HCT116 (cell line): ENCODE results near the gene PPFIA2. TPM values are rescaled to one million over a fixed set of nuclear protein-coding genes. Genes with fewer than 3 reads are reported as not detected.

Experiments used
- ATAC-seq: fragments of 200-7000 bp; cut with Tn5 transposase; 2 replicates; pipeline ENCODE4 v1.9.1; 2020; ENCODE audit warnings: mild to moderate bottlenecking, moderate library complexity
- BruUV-seq: library from RNA; stranded (reverse); fragments of 400-500 nt; replicated peaks from 2 replicates; lab custom pipeline; 2021; lab: Mats Ljungman, UMichigan
- CTCF ChIA-PET: fragments of 300-600 bp; sonication (Branson Sonifier 250); formaldehyde crosslinking; loops from one replicate; lab custom pipeline; 2021; ENCODE audit warnings: antibody characterized with exemption; lab: Charles Lee
- POLR2A ChIA-PET: fragments of 300-600, 350-600 bp; sonication (Branson Sonifier 250); formaldehyde crosslinking; loops from one replicate; lab custom pipeline; 2021; ENCODE audit warnings: antibody characterized with exemption; lab: Charles Lee
- RAD21 ChIA-PET, 2 experiments: fragments of 300-600 bp; sonication (Branson Sonifier 250); formaldehyde crosslinking; loops; one replicate each; lab custom pipeline; 2023; ENCODE audit warnings: low total read pairs in 2 of 2; ENCODE audit not compliant: uncharacterized antibody in 2 of 2, unreplicated experiment in 2 of 2, low non-redundant PET in 1 of 2; lab: Charles Lee
- DNase-seq: peaks from one replicate; pipeline ENCODE4 v3.0.0-alpha.2; 2010; ENCODE audit warnings: low read depth, low spot score
- H2AFZ ChIP-seq: fragments of 200-600 bp; shearing (Covaris generic), sonication (generic); 2 replicates; pipeline ENCODE4 v1.6.1; 2017; ENCODE audit warnings: low read depth, mixed run types, mixed read lengths, antibody characterized with exemption, low read length; ENCODE audit not compliant: poor library complexity, severe bottlenecking
- H3K27ac ChIP-seq: 2 replicates; pipeline ENCODE4 v1.5.1; 2012; ENCODE audit warnings: low read depth, low read length
- H3K27me3 ChIP-seq: fragments of 200-600 bp; sonication (generic); 2 replicates; pipeline ENCODE4 v1.6.1; 2016; ENCODE audit warnings: mixed run types, low read length, mixed read lengths; ENCODE audit not compliant: insufficient read depth
- H3K36me3 ChIP-seq, 2 experiments: fragments of 200-500 bp in 1 of 2; fragments of 200-600 bp in 1 of 2; sonication (Bioruptor generic) in 1 of 2; sonication (generic) in 1 of 2; 2 replicates each; pipeline versions ENCODE4 v1.5.1 to v1.6.1; 2014 to 2016; ENCODE audit warnings: low read length in 2 of 2, inconsistent platforms in 1 of 2, mixed read lengths in 1 of 2, mixed run types in 1 of 2; ENCODE audit not compliant: insufficient read depth in 2 of 2, control insufficient read depth in 1 of 2
- H3K4me1 ChIP-seq, 2 experiments: fragments of 200-600 bp in 1 of 2; sonication (generic) in 1 of 2; 2 replicates each; pipeline versions ENCODE4 v1.5.1 to v1.6.1; 2012 to 2017; ENCODE audit warnings: low read length in 2 of 2, inconsistent platforms in 1 of 2, mild to moderate bottlenecking in 1 of 2, mixed read lengths in 1 of 2, mixed run types in 1 of 2, moderate library complexity in 1 of 2; ENCODE audit not compliant: insufficient read depth in 2 of 2, control insufficient read depth in 1 of 2
- H3K4me2 ChIP-seq: fragments of 200-600 bp; sonication (generic); 2 replicates; pipeline ENCODE4 v1.6.1; 2017; ENCODE audit warnings: mixed run types, low read length, mixed read lengths
- H3K4me3 ChIP-seq, 2 experiments: fragments of 200-600 bp in 1 of 2; sonication (generic) in 1 of 2; replicated peaks in 1 of 2; 2 replicates each; pipeline ENCODE4 v1.5.1; 2011 to 2016; ENCODE audit warnings: low read length in 2 of 2, control low read depth in 1 of 2, low read depth in 1 of 2, mild to moderate bottlenecking in 1 of 2, mixed read lengths in 1 of 2, mixed run types in 1 of 2
- H3K79me2 ChIP-seq: fragments of 200-600 bp; sonication (generic); 2 replicates; pipeline ENCODE4 v1.6.1; 2017; ENCODE audit warnings: mild to moderate bottlenecking, mixed run types, low read length, moderate library complexity, mixed read lengths; ENCODE audit not compliant: insufficient read depth
- H3K9ac ChIP-seq: fragments of 200-600 bp; sonication (generic); 2 replicates; pipeline ENCODE4 v1.6.1; 2016; ENCODE audit warnings: low read length, mixed read lengths
- H3K9me2 ChIP-seq: fragments of 200-600 bp; sonication (generic), shearing (Covaris generic); 2 replicates; pipeline ENCODE4 v1.6.1; 2017; ENCODE audit warnings: mixed run types, mild to moderate bottlenecking, moderate library complexity; ENCODE audit not compliant: insufficient read depth
- H3K9me3 ChIP-seq, 2 experiments: fragments of 200-500 bp in 1 of 2; fragments of 200-600 bp in 1 of 2; sonication (Bioruptor generic) in 1 of 2; sonication (generic) in 1 of 2; 2 replicates each; pipeline ENCODE4 v1.6.1; 2014 to 2017; ENCODE audit warnings: low read length in 2 of 2, mixed read lengths in 2 of 2, inconsistent platforms in 1 of 2, low read depth in 1 of 2, mild to moderate bottlenecking in 1 of 2, mixed run types in 1 of 2, moderate library complexity in 1 of 2; ENCODE audit not compliant: control insufficient read depth in 1 of 2, insufficient read depth in 1 of 2
- H4K20me1 ChIP-seq: fragments of 200-600 bp; sonication (generic), shearing (Covaris generic); 2 replicates; pipeline ENCODE4 v1.6.1; 2017; ENCODE audit warnings: mixed run types, mild to moderate bottlenecking, moderate library complexity; ENCODE audit not compliant: insufficient read depth
- EZH2 ChIP-seq: fragments of 200-600 bp; sonication (generic); IDR thresholded peaks from 2 replicates; pipeline ENCODE4 v1.6.1; 2017; ENCODE audit warnings: antibody characterized with exemption, mixed run types
- EZH2phosphoT487 ChIP-seq: fragments of 200-600 bp; IDR thresholded peaks from 2 replicates; pipeline ENCODE4 v1.6.1; 2018; ENCODE audit warnings: antibody characterized with exemption, borderline replicate concordance
- FOSL1 ChIP-seq: IDR thresholded peaks from 2 replicates; pipeline ENCODE4 v1.6.1; 2012; ENCODE audit warnings: low read depth
- MAX ChIP-seq: IDR thresholded peaks from 2 replicates; pipeline ENCODE4 v1.6.1; 2012
- POLR2A ChIP-seq: IDR thresholded peaks from 2 replicates; pipeline ENCODE4 v1.7.0; 2011; ENCODE audit warnings: borderline replicate concordance; ENCODE audit not compliant: insufficient read depth, insufficient read length; ENCODE audit errors: extremely low read depth
- POLR2AphosphoS5 ChIP-seq: IDR thresholded peaks from 2 replicates; pipeline ENCODE4 v1.6.1; 2011; ENCODE audit warnings: mild to moderate bottlenecking, low read depth, low read length, moderate library complexity
- REST ChIP-seq: IDR thresholded peaks from 2 replicates; pipeline ENCODE4 v1.6.1; 2012; ENCODE audit warnings: low read depth
- SIN3A ChIP-seq: IDR thresholded peaks from 2 replicates; pipeline ENCODE4 v1.6.1; 2012; ENCODE audit warnings: low read depth
- SP1 ChIP-seq: IDR thresholded peaks from 2 replicates; pipeline ENCODE4 v1.6.1; 2012; ENCODE audit warnings: low read depth
- SRF ChIP-seq: IDR thresholded peaks from 2 replicates; pipeline ENCODE4 v1.6.1; 2012; ENCODE audit warnings: low read depth
- TCF7L2 ChIP-seq: IDR thresholded peaks from 2 replicates; pipeline ENCODE4 v1.7.0; 2011; ENCODE audit warnings: borderline replicate concordance, inconsistent platforms; ENCODE audit not compliant: insufficient read depth, insufficient read length; ENCODE audit errors: extremely low read depth
- ZFX ChIP-seq: fragments of 450-650 bp; IDR thresholded peaks from 2 replicates; pipeline ENCODE4 v1.6.1; 2017
- ZNF274 ChIP-seq: fragments of 200-500 bp; sonication (Bioruptor generic); IDR thresholded peaks from 2 replicates; pipeline ENCODE4 v1.6.1; 2014; ENCODE audit warnings: mild to moderate bottlenecking, low read depth, low read length, inconsistent platforms
- intact Hi-C: fragments of 100-400 bp; cut with micrococcal nuclease; formaldehyde crosslinking; loops from 2 replicates; pipeline ENCODE4 v1.10.0; 2022
- total RNA-seq: library from RNA; stranded (reverse); gene quantifications from one replicate; pipeline ENCODE4 v1.2.1, GENCODE V29; 2021; ENCODE audit not compliant: unreplicated experiment

PPFIA2 gene
- total RNA-seq, 1 experiment from 2014 or later = not detected

GRCh38 chr12:81626406-81626805 lies 132.7 kb downstream of the PPFIA2 start:
- Histone ChIP-seq H3K27ac (no peak overlapping the region), H3K9ac (no peak overlapping the region), H3K27me3 (no peaks in the 10 kb centered on the region), H3K4me3 (no peak overlapping the region), H2AFZ (no peak overlapping the region), H3K9me3 (no peaks in the 10 kb centered on the region), H3K4me1 (no peaks in the 10 kb centered on the region), H3K4me2 (no peak overlapping the region), H4K20me1 (no peaks in the 10 kb centered on the region), H3K9me2 (no peaks in the 10 kb centered on the region), H3K79me2 (no peaks in the 10 kb centered on the region), H3K36me3 (no peaks in the 10 kb centered on the region)
- BruUV-seq = no TSS peak
- POLR2A ChIA-PET = no interaction called here
- CTCF ChIA-PET = no interaction called here
- DNase-seq (no peak), ATAC-seq (no peak)
- intact Hi-C loops = loop anchor here (2.0 kb wide), 1 partner anchor 296 kb away; no protein-coding TSS in a partner anchor
- TF ChIP-seq REST (no peak), SP1 (no peak), POLR2AphosphoS5 (no peak), ZFX (no peak)
- TF ChIP-seq, all 23 proteins: peak for 0
- RAD21 ChIA-PET = no interaction called here

GRCh38 chr12:81617915-81618314 lies 141.2 kb downstream of the PPFIA2 start:
- no peak overlapping the region for H3K27ac ChIP-seq
- no peak overlapping the region for H3K4me2 ChIP-seq
- no peaks in the 10 kb centered on the region for H3K79me2 ChIP-seq
- no peak for DNase-seq
- intact Hi-C loops = no loop called here
- no TSS peak for BruUV-seq
- ChIA-PET RAD21 (no interaction called here), CTCF (no interaction called here), POLR2A (no interaction called here)
- no peaks in the 10 kb centered on the region for H3K9me2 ChIP-seq
- H3K4me3 ChIP-seq = no peak overlapping the region
- no peak overlapping the region for H3K9ac ChIP-seq
- no peak overlapping the region for H2AFZ ChIP-seq
- no peaks in the 10 kb centered on the region for H3K27me3 ChIP-seq
- no peaks in the 10 kb centered on the region for H3K4me1 ChIP-seq
- no peaks in the 10 kb centered on the region for H3K36me3 ChIP-seq
- H4K20me1 ChIP-seq = no peaks in the 10 kb centered on the region
- H3K9me3 ChIP-seq = no peaks in the 10 kb centered on the region
- no peak for ATAC-seq
- TF ChIP-seq EZH2 = no peak
- TF ChIP-seq SIN3A = no peak
- no peak for TF ChIP-seq SRF
- TF ChIP-seq POLR2A = no peak
- no peak for TF ChIP-seq MAX
- no peak for TF ChIP-seq ZNF274
- no peak for TF ChIP-seq TCF7L2
- TF ChIP-seq EZH2phosphoT487 = no peak
- TF ChIP-seq FOSL1 = no peak
- TF ChIP-seq REST = no peak
